T-helper 1 cell (primary cell): ENCODE measurements around the gene ZNF778.
A peak's percentile ranks its signal among the peaks of the same experiment; 100 is the strongest.
"Not testable (repeated sequence)": the region's sequence is repeated elsewhere in the genome, so short reads cannot be mapped to it uniquely, and the experiment has no call there.

ENCODE experiments used
- DNase-seq, 5 donors: peaks; one replicate each; pipeline ENCODE4 v3.0.0-alpha.2; 2012 to 2020

Gene ZNF778

DNA sequence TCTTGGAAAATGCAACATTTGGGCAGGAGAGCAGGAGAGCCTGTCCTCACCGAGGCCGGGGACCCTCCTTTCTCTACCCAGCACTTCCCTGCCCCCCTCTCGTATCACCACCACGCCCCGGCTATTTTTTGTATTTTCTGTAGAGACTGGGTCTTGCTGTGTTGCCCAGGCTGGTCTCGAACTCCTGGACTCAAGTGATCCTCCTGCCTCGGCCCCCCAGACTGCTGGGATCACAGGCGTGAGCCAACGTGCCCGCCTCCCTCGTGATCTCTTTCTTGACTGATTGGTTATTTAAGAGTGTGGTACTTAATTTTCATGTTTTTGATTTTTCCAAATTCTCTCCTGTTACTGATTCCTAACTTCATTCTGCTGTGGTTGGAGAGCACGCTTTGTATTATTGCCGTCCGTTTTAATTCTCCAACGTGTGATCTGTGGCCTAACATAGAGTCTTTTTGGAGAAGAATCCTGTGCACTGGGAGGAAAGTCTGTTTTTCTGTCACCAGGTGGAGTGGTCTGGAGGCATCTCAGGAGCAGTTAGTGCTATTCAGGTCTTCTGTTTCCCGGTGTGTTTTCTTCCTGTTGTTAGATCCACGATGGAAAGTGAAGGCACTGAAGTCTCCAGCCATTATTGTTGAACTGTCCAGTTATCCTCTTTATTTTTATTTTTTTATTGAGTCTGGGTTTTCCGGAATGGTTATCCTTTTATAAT, 40.4 kb downstream of the ZNF778 start:
- no peak for DNase-seq

DNA sequence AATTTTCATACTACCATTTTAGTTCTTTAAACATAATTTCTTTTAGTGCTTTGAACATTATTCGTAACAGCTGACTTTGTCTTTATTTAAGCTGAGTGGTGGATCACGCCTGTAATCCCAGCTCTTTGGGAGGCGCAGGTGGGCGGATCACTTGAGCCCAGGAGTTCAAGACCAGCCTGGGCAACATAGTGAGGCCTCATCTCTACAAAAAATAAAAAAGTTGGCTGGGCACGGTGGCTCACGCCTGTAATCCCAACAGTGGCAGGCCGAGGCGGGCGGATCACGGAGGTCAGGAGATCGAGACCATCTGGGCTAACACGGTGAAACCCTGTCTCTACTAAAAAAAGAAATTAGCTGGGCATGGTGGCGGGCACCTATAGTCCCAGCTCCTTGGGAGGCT, 42.4 kb downstream of the ZNF778 start:
- DNase-seq = not testable (repeated sequence)

DNA sequence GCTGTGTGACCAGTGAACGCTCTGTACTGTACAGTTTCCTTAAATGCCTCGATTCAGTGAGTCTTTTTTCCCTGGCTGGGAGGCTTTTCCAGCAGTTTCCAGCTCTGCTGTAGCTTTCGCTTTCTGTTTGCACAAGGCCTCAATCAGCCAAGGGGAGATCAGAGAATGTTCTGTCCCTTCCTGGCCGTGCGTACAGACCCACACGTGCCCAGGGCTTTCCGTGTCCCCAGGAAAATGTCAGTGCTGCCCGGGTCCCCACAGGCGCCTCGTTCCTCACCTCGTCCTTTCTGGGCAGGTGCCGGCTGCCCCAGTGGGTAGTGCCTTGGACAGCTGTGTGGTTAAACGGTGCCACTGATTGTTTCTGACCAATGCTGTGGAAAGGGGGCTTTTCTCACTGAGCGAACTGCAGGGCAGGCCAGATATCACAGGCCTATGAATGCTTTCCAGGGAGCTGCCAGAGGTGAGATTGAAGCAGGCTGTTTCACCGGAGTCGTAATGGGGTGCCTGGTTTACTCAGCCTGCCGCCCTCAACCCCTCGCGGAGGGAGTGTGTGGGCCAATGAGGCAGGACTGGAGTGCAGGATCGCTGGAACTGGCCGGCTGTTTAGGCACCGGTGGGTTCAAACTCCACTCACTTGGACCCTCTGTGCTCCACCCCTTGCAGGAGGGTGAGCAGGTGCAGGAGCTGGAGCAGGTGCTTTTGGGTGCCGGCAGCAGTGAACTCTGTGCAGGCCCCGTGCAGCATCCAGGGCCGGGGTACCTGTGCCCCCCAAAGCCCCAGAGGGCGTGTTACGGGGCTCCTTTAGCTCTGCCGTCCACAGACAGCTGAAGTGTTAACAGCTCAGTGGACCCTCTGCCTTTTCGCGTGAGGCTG, 44.4 kb downstream of the ZNF778 start:
- DNase-seq = no peak

DNA sequence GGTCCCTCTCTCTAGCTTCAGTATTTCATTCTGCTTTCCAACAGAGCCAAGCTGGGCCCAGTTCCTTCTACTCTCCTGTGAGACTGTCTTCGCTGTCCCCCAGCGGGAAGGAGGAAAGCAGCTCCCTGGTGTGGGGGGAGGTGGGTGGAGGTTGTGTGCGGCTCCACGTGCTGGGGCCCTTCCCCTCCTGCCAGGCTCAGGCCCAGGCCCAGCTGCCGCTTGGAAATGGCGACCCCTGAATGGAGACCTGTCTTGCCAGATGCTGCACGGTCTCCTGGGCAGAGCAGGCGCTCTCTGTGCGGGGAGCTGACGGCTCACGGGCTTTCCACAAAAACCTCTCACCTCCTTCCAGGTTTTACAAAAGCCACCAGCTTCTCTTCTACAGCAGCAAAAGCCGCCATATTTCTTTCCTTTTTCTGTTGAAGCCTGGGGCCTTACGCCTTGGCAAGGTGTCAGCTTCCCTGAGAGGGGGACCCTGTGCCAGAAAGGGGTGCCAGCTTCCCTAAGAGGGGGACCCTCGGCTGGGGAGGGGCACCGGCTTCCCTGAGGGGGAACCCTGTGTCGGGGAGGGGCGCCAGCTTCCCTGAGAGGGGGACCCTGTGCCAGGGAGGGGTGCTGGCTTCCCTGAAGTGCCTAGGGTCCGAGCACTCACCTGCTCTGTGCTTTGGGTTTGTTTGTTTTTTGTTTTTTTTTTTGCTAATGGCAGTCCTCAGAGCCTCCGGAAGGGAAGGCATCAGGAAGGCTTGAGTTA, 47.5 kb downstream of the ZNF778 start:
- DNase-seq = peak in 1 of 5 donors; percentile 4

DNA sequence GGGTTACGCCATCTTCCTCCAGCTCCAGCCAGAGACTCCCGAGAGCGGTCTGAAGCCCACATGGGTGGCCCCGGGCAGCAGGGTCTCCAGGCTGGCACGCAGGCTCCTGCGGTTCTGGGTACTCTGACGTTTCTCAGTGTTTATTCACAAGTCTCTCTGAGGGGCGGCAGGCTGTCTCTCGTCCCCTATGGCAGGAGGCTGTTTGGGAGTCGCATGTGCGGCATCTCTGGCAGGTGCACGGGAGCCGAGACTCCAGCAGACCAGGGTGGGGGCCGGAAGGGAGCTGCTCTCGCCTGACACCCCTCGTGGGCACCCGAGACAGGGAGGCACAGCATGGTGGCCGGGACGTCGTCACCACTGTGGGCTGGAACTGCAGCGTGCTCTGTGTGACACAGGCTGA, 48.1 kb downstream of the ZNF778 start:
- DNase-seq = no peak

DNA sequence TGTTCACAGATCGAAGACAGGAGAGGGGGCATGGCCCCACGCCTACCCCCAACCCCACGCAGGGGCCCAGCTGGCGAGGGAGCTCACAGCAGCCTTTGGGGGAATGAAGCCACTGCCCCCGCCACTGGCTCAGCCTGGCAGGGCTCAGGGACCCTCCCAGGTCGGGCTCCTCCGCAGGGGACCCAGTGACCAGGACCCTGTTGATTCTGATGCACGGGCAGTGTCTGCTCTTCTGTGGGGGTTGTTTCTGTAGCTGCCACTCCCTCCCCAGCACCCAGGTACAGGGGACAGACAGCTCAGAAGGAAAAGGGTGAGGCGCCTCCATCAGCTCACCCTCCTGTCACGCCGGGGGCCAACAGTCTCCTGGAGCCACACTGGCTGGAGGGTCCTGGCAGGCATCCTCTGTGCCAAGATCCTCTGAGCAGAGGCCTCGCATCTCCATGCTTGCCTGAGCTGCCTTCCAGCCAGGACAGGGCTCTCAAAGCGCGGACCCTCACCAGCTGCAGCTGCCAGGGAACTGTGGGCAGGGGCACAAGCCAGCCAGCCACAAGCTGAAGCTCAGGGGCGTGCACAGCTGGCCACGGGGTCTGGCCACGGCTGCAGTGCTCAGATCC, 49.1 kb downstream of the ZNF778 start:
- DNase-seq = no peak

DNA sequence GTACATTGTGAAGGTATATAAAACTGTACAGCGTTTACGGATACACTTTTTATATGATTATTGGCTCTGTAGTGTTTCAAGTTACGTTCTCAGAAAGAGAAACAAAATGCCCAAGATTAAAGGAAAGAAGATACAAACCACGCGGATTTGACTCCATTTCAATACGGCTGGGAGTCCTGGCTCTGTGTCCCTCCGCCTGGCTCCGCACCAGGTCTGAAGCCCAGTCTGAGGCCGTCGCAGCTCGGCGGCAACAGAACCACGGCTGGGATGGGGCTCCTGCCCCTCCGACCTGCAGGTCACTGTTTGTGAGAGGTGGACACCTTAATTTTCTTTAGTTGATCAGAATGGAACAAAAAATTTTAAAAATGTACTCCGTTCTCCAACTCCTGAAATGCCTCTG, 50.2 kb downstream of the ZNF778 start:
- DNase-seq = not testable (repeated sequence)

DNA sequence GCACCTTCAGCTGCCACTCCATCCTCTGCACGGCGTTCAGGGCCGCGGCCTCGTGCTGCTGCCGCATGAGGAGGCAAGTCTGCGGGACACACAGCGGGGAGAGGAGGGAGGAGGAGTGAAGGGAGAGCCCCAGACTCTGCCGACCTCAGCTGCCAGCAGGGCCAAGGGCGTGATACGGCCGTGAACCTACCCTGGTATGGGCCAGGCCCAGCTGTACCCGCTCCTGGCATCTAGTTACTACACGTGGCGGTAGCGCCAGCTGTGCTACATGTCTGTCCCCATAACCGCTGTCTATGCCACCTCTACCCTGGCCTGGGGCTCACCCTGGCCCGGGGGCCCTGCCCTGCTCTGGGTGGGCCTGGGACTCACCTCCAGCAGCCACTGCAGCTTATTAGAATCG, 51.1 kb downstream of the ZNF778 start:
- no peak for DNase-seq

DNA sequence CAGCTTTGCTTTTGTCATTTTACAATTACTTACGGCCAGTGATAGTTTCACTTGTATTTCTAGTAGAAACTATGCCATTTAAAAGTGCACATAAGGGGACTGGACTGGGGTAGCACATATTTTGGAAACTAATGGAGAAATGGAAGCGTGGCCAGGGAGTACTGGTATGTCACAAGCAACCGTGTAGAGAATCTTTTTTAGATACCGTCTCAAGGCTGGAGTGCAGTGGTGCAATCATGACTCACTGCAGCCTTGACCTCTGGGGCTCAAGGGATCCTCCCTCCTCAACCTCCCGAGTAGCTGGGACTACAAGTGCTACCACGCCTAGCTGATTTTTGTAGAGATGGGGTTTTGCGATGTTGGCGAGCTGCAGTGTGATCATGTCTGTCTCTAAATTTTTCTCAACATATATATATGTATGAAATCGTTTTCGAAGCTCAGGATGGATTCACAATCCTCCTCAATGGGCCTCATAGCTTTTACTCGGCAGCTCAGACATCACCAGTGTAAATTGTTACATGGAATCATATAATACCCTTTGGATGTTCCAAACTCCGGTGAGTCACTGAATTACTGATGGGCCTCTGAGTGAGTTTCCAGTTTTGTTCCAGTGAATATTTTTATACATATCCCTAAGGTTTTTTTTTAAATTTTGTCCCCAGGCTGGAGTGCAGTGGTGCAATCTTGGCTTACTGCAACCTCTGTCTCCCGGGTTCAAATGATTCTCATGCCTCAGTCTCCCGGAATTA, 51.7 kb downstream of the ZNF778 start:
- no peak for DNase-seq

DNA sequence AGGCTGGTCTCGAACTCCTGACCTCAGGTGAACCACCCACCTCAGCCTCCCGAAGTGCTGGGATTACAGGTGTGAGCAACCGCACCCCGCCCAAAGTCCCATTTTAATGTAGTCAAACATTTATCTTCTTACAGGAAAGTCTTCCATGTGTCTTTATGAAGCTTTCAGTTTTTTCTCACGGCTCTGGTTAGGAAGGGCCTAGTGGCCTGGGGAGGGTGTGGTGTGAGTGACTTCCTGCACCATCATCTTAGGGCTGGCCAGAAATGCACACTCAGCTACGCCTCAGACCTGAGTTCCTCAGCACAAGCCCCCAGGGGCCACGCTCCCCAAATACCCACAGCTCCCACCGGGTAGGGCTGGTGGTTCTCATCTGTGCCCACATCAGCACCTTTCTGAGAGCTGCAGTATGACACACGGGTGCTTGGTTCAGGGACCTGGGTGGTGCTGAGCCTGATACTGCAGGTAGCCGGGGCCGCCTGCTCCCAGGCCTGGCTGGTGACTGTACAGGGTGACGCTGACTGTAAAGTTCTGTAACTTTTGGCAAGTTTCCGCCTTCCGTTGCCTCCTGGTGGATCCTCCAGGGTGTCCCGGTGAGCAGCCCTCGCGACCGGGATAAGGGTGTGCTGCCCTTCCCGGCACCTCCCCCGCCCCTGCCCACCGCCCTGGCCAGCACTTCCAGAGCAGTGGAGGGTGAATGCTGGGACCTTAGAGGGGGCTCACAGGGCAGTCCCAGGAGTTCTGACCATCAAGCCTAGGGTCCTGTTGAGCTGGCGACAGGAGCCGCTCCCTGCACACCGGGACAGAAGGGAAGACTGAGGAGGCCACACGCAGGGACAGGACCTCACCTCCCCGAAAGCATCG, 52.5 kb downstream of the ZNF778 start:
- no peak for DNase-seq

DNA sequence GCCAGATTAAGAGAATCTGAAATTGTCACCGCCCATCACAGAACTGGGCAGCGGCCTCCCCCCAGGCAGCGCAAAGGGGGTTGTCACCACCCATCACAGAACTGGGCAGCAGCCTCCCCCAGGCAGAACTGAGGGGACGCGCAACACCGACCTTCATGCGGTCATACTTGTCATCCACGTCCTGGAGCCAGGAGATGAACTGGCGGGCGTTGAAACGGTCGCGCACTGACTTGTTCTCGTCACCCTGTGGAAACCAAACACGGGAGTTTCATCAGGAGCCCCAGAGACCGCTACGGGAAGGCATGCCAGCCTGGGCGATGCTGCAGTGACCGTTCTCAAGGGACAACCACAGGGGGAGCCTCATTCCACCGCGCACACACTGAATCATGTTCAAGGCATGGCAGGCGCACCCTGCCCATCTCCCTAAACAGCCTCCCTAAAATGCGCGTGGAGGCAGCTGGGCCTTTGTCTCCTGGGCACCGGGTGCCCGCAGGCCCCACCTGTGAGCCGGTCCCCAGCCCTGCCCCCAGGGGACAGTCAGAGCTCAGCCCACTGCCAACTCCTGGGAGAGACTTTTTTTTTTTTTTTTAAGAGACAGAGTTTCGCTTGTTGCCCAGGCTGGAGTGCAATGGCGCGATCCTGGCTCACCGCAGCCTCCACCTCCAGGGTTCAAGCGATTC, 53.3 kb downstream of the ZNF778 start:
- no peak for DNase-seq

DNA sequence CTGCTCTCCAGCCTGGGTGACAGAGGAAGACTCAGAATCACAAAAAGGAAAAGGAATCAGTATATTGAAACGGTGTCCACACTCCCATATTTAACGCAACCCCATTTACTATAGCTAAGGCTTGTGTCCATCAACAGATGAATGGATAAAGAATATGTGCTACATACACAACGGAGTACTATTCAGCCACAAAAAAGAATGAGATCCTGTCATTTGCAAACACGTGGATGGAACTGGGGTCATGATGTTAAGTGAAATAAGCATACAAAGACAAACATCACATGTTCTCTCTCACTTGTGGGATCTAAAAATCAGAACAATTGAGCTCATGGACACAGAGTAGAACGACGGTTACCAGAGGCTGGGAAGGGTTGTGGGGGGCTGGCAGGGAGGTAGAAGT, 55.1 kb downstream of the ZNF778 start:
- no peak for DNase-seq

DNA sequence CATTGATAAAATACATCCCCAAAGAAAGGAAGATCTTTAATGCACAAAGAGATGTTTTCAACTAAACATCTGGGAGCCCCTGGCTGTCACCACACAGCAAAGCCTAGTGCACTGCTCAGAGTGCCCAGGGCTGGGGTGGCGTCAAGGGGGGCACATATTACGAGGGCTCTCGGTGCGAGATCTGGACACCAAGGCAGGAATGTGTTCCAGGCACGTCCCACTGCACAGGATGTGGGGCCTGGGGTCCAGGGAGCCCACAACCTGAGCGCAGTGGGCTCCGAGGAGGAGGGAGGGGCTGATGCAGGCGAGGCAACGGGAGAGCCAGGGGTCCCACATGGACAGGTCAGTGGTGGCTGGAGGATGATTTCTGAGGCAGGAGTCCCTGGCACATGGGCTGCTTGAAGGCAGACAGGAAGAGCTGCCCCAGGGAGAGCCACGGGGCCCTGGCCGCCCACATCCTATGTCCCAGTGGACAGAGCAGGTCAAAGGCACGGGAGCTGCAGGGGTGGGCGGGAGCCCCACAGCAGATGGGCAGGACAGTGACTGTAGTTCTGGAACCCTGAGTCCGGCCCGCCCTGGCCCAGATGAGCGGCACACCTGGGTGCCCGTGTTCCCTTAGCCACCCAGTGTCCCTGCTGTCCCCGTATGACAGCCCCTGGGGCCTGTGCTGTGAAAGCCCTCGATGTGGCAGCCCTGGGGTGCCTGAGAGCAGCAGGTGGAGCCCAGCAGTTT, 56.4 kb downstream of the ZNF778 start:
- no peak for DNase-seq

DNA sequence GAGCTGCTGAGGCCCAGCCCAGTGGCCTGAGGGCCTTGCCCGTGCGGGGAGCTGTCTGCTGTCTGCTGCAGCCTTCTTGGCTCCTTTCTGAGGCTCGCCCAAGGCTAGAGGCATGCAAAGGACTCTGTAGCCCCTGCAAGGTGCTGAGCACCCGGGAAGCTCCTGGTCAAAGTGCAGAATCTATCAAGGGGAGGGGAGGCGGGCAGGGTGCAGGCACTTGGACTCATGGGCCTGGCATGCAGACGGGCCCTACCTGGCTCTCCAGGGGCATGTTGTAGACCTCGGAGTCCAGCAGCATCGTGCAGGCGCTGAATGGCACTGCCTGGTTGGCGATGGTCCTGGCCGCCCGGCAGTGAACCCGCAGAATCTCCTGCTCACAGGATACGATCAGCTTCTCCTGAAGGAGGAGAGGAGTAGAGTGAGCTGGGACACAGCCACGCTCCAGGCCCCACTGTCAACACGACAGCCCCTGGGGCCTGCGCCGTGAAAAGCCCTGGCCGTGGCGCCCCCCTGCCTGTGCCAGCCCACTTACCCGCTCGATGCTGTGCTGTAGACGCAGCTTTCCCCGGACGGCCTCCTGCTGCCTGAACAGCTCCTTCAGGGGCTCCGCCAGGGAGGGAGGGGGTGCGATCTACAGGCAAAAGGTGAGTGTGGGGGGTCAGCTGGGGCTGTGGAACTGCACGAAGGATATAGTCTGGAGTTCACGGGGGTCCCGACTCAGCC, 57.2 kb downstream of the ZNF778 start:
- DNase-seq = no peak

DNA sequence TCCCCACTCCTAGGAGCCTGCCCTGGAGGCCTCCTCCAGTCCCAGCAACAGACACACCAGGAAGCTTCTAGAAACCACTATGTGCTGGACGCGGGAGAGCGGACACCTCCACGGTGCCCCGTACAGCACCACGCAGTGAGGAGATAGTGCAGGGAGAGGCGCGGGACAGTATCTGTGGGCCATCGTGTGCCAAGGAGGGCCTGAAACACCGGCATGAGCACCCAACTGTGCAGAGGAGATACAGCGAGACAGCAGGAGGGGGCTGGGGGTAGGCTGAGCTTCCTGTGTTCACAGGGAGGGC, 57.7 kb downstream of the ZNF778 start:
- no peak for DNase-seq

DNA sequence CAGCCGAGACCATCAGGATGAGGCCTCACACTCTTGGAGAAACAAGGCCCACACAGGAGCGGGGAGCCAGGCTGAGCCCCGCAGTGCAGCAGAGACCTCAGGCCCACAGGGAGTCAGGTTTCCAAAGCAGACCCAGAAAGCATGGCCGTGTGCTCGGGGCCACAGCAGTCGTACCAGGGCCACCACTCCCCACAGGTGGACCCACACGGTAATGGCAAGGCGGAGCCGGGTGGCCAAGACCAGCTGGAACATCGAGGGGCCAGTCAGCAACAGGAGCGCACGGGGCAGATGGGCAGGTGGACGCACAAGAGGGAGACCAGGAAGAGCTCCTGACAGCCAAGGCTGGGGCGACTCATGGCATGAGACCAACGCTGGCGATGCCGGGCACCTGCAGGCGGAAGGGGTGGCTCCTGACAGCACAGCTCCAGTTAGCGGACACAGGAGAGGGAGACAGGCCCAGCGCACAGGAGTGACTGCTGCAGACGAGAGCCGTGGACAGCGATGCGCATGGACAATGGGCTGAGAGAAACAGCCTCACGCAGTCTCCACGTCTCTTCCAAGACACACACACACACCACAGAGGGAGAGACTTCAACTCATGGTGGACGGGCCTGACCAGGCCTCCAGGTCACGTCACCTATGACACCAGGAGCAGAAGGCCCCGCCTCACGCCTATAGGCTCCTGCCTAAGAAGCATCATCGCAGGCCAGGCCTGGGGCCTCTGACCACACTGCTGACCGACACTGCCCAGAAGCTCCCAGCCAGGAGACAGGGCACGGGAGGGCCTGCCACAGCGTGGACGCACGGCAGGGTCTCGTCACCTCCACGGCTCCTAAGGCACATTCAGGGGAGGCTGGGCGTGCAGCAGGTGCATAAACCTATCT, 58.6 kb downstream of the ZNF778 start:
- no peak for DNase-seq

DNA sequence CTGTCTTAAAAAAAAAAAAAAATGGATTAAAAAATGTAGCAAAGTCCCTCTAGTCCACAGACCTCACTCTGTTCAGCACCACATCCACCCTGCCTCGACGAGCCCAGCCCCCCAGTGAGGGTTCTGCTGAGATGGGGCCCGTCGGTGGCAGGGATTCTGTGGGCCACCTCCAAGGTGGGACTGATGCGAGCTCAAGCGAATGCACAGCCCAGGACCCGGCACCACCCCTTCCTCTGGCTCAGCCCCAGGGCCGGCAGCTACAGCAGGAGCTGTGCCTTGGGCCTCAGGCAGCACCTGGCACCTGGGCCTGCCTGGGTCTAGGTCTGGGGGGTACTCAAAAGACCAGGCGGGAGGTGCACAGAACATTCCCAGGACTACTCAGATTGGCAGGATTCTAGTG, 59.5 kb downstream of the ZNF778 start:
- no peak for DNase-seq

DNA sequence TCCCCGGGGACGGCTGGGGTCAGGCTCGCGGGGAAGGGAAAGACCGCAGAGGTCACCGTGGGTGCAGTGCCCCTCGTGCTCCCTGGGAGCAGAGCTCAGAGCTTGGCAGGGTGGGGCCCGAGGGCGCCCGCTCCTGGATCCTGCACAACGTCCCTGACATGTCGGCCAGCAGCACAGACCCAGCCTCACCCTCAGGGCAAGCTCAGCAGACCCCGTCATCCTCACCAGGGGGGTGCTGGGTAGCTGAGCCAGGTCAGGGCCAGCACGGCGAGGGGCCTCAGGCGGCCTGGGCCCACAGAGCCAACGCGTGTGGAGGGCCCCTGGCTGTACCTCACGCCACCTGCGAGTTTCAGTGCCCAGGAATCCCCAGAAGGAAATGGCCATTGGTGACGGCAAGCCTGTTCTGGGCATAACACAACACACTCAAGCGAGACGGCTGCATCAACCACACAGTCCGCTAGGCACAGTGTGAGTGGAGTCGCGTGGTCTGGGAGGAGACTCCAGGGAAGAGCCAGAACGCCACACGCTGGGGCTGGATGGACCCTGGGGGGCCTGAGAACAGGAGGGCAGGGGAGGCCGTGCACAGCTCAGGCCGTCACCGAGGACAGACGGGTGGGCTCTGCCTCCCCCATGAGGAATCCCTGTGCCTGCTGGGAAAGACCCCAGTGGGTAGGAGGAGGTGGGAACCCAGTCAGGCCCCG, 60.3 kb downstream of the ZNF778 start:
- no peak for DNase-seq
